ENCODE measurements around the gene NTF3. TPM values are rescaled to one million over a fixed set of nuclear protein-coding genes. Genes with fewer than 3 reads are reported as not detected.

The NTF3 gene
- total RNA-seq, 1 donor from 2014 or later: 8.9 TPM

DNA sequence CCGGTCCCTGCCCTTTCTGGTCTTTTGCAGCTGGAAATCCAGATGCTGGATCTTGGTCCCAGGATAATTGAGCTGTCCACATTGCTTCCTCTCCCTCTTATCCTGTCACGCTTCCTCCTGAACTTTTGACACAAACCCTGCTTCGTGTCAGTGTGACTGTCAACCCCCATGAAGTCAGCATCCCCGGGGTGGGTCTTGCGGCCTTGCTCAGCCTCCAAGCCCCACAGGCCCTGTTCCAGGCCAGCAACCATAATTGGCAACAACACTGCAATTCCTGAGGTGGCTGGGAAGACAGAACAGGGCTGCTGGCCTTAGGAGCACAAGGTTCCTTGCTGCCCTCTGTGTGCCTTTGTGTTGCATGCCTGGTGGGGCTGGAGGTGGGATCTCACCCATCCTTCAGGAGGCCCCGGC, 74.9 kb downstream of the NTF3 start:
- no peak overlapping the region for H3K9ac ChIP-seq (ENCODE audit: low read length)
- H3K4me3 Mint-ChIP-seq (ENCODE audit: unreplicated experiment): no peak overlapping the region
- no peak overlapping the region for H3K27ac Mint-ChIP-seq (ENCODE audit: unreplicated experiment)
- no peak overlapping the region for H3K4me2 ChIP-seq (ENCODE audit: low read length)
- peaks cover 5% of the 10 kb centered on the region for H3K27me3 ChIP-seq (ENCODE audit: insufficient read depth, low read length)
- TF ChIP-seq EZH2 (IDR thresholded peaks at IDR 0.05; ENCODE audit: insufficient read depth, low read length): no peak
- TF ChIP-seq, protein P1, sequence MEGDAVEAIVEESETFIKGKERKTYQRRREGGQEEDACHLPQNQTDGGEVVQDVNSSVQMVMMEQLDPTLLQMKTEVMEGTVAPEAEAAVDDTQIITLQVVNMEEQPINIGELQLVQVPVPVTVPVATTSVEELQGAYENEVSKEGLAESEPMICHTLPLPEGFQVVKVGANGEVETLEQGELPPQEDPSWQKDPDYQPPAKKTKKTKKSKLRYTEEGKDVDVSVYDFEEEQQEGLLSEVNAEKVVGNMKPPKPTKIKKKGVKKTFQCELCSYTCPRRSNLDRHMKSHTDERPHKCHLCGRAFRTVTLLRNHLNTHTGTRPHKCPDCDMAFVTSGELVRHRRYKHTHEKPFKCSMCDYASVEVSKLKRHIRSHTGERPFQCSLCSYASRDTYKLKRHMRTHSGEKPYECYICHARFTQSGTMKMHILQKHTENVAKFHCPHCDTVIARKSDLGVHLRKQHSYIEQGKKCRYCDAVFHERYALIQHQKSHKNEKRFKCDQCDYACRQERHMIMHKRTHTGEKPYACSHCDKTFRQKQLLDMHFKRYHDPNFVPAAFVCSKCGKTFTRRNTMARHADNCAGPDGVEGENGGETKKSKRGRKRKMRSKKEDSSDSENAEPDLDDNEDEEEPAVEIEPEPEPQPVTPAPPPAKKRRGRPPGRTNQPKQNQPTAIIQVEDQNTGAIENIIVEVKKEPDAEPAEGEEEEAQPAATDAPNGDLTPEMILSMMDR (IDR thresholded peaks at IDR 0.05; ENCODE audit: insufficient read depth, low read depth, low read length): no peak
- no peaks in the 10 kb centered on the region for H4K20me1 ChIP-seq (ENCODE audit: insufficient read depth, low read length)
- H3K79me2 ChIP-seq (ENCODE audit: insufficient read depth, low read length): no peaks in the 10 kb centered on the region
- H3K27ac ChIP-seq (ENCODE audit: low read depth, low read length): no peak overlapping the region
- FAIRE-seq (no peak), DNase-seq (ENCODE audit: low read depth) (no peak)
- H3K9me3 Mint-ChIP-seq (ENCODE audit: unreplicated experiment): peaks cover 2% of the 10 kb centered on the region
- peaks cover 6% of the 10 kb centered on the region for H3K36me3 Mint-ChIP-seq (ENCODE audit: low read depth, unreplicated experiment)
- peaks cover 3% of the 10 kb centered on the region for H3K4me1 Mint-ChIP-seq (ENCODE audit: low read depth, unreplicated experiment)
- no peak overlapping the region for H3K4me3 ChIP-seq (ENCODE audit: insufficient read depth, low read depth, low read length)
- no peak overlapping the region for H2AFZ ChIP-seq (ENCODE audit: low read depth, low read length)
- H3K36me3 ChIP-seq (ENCODE audit: insufficient read depth, low read length): no peaks in the 10 kb centered on the region
- no peaks in the 10 kb centered on the region for H3K4me1 ChIP-seq (ENCODE audit: insufficient read depth, low read length)
- H3K27me3 Mint-ChIP-seq (ENCODE audit: low read depth, unreplicated experiment): peaks cover 46% of the 10 kb centered on the region
- H3K9me3 ChIP-seq (ENCODE audit: insufficient read depth, low read depth, low read length): no peaks in the 10 kb centered on the region

DNA sequence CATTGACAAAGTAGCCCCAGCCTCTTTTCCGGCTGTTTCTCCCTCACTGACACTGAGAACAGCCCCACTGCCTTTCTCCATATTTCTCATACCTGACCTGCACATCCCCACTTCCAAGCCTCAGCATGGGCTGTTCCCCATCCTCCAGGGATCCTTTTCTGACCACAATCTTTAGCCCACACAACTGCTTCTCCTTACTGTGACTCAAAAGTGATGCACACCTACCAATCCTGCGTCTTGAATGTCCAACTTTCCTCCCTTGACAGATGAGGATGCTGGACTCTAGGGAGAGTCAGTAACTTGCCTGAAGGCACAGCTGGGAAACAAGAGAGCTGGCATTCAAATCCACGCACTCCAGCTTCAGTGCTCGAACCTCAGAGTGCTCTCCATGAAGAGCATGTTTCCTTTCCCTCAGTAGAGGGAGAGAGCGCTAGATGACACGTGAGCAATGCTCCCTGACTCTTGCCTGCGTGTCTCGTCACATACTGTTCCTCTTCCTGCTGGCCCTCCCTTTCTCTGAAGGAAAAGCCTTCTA, 75.6 kb downstream of the NTF3 start:
- peaks cover 2% of the 10 kb centered on the region for H3K9me3 Mint-ChIP-seq (ENCODE audit: unreplicated experiment)
- no peak for FAIRE-seq

DNA sequence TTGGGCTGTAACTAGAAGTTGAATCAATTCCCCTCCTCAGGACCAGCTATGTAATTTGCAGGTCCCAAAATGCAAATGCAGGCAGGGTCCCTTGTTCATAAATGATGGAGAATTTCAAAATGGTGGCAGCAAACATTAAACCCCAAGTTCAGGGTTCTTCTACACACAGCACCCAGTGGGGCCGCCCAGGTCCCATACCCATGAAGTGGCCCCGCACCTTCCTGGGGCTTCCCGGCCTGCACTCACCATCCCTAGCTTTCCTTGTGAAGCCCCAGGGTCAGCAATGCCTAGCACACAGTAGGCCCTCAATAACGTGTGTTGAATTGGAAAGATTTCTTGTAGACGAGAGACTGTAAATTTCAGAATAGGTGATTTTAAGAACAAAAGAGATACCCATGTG, 76.0 kb downstream of the NTF3 start:
- no peak for DNase-seq (ENCODE audit: low read depth)
- H3K36me3 Mint-ChIP-seq (ENCODE audit: low read depth, unreplicated experiment): peaks cover 6% of the 10 kb centered on the region

More for the DNA sequence above, 75.6 kb downstream of the NTF3 start:
- peaks cover 45% of the 10 kb centered on the region for H3K27me3 Mint-ChIP-seq (ENCODE audit: low read depth, unreplicated experiment)
- Histone ChIP-seq H3K27me3 (ENCODE audit: insufficient read depth, low read length) (peaks cover 2% of the 10 kb centered on the region), H3K4me1 (ENCODE audit: insufficient read depth, low read length) (no peaks in the 10 kb centered on the region), H4K20me1 (ENCODE audit: insufficient read depth, low read length) (no peaks in the 10 kb centered on the region), H3K4me3 (ENCODE audit: insufficient read depth, low read depth, low read length) (no peak overlapping the region), H3K9me3 (ENCODE audit: insufficient read depth, low read depth, low read length) (no peaks in the 10 kb centered on the region), H3K4me2 (ENCODE audit: low read length) (no peak overlapping the region), H3K27ac (ENCODE audit: low read depth, low read length) (no peak overlapping the region), H3K9ac (ENCODE audit: low read length) (no peak overlapping the region), H3K36me3 (ENCODE audit: insufficient read depth, low read length) (no peaks in the 10 kb centered on the region), H2AFZ (ENCODE audit: low read depth, low read length) (no peak overlapping the region), H3K79me2 (ENCODE audit: insufficient read depth, low read length) (no peaks in the 10 kb centered on the region)
- peak overlapping the region; percentile 11 for H3K4me3 Mint-ChIP-seq (ENCODE audit: unreplicated experiment)
- H3K36me3 Mint-ChIP-seq (ENCODE audit: low read depth, unreplicated experiment): peaks cover 6% of the 10 kb centered on the region
- DNase-seq (ENCODE audit: low read depth): no peak
- peaks cover 3% of the 10 kb centered on the region for H3K4me1 Mint-ChIP-seq (ENCODE audit: low read depth, unreplicated experiment)
- no peak overlapping the region for H3K27ac Mint-ChIP-seq (ENCODE audit: unreplicated experiment)
- TF ChIP-seq EZH2 (IDR thresholded peaks at IDR 0.05; ENCODE audit: insufficient read depth, low read length): no peak
- TF ChIP-seq, protein P1 (IDR thresholded peaks at IDR 0.05; ENCODE audit: insufficient read depth, low read depth, low read length): no peak

More for the DNA sequence above, 76.0 kb downstream of the NTF3 start:
- H3K4me3 ChIP-seq (ENCODE audit: insufficient read depth, low read depth, low read length): no peak overlapping the region
- Mint-ChIP-seq H3K9me3 (ENCODE audit: unreplicated experiment) (peaks cover 2% of the 10 kb centered on the region), H3K4me1 (ENCODE audit: low read depth, unreplicated experiment) (peaks cover 3% of the 10 kb centered on the region), H3K27me3 (ENCODE audit: low read depth, unreplicated experiment) (peaks cover 45% of the 10 kb centered on the region), H3K27ac (ENCODE audit: unreplicated experiment) (no peak overlapping the region), H3K4me3 (ENCODE audit: unreplicated experiment) (no peak overlapping the region)
- H3K9ac ChIP-seq (ENCODE audit: low read length): no peak overlapping the region
- no peak overlapping the region for H3K4me2 ChIP-seq (ENCODE audit: low read length)
- no peaks in the 10 kb centered on the region for H3K4me1 ChIP-seq (ENCODE audit: insufficient read depth, low read length)
- H3K36me3 ChIP-seq (ENCODE audit: insufficient read depth, low read length): no peaks in the 10 kb centered on the region
- no peak for FAIRE-seq
- no peaks in the 10 kb centered on the region for H4K20me1 ChIP-seq (ENCODE audit: insufficient read depth, low read length)
- no peaks in the 10 kb centered on the region for H3K9me3 ChIP-seq (ENCODE audit: insufficient read depth, low read depth, low read length)
- no peak overlapping the region for H3K27ac ChIP-seq (ENCODE audit: low read depth, low read length)
- no peak for TF ChIP-seq EZH2 (IDR thresholded peaks at IDR 0.05; ENCODE audit: insufficient read depth, low read length)
- TF ChIP-seq, protein P1 (IDR thresholded peaks at IDR 0.05; ENCODE audit: insufficient read depth, low read depth, low read length): no peak
- H3K27me3 ChIP-seq (ENCODE audit: insufficient read depth, low read length): peaks cover 2% of the 10 kb centered on the region
- H2AFZ ChIP-seq (ENCODE audit: low read depth, low read length): no peak overlapping the region
- H3K79me2 ChIP-seq (ENCODE audit: insufficient read depth, low read length): no peaks in the 10 kb centered on the region

Data from astrocyte (in vitro differentiated cells and primary cell).